Endodermal cell (in vitro differentiated cells): Measurements from ENCODE around the gene DNAAF8. TPM values are rescaled to one million over a fixed set of nuclear protein-coding genes. Genes with fewer than 3 reads are reported as not detected.

ENCODE experiments used
- DNase-seq: peaks from one replicate; pipeline ENCODE4 v3.0.0-alpha.2; 2017
- H3K27ac ChIP-seq: 2 replicates; pipeline ENCODE4 v1.5.1; 2013; ENCODE audit warnings: mild to moderate bottlenecking, low read depth, low read length, moderate library complexity
- H3K27me3 ChIP-seq: 2 replicates; pipeline ENCODE4 v1.6.1; 2013; ENCODE audit warnings: mild to moderate bottlenecking, low read length, moderate library complexity; ENCODE audit not compliant: insufficient read depth, control insufficient read depth, poor library complexity, severe bottlenecking
- H3K36me3 ChIP-seq: 2 replicates; pipeline ENCODE4 v1.7.0; 2013; ENCODE audit warnings: mild to moderate bottlenecking, low read length, moderate library complexity; ENCODE audit not compliant: control insufficient read depth, insufficient read depth
- H3K4me1 ChIP-seq: one replicate; pipeline ENCODE4 v1.7.0; 2013; ENCODE audit warnings: low read length; ENCODE audit not compliant: control insufficient read depth, insufficient read depth
- H3K4me3 ChIP-seq: 2 replicates; pipeline ENCODE4 v1.5.1; 2013; ENCODE audit warnings: mild to moderate bottlenecking, low read length, moderate library complexity
- H3K9ac ChIP-seq: 2 replicates; pipeline ENCODE4 v1.6.1; 2013; ENCODE audit warnings: mild to moderate bottlenecking, low read length, moderate library complexity; ENCODE audit not compliant: poor library complexity, severe bottlenecking; ENCODE audit errors: extremely low read depth
- H3K9me3 ChIP-seq: 2 replicates; pipeline ENCODE4 v1.6.1; 2013; ENCODE audit warnings: mild to moderate bottlenecking, low read length, moderate library complexity; ENCODE audit not compliant: control insufficient read depth
- H3K27ac Mint-ChIP-seq: 2 replicates; pipeline ENCODE4 v1.8.0; 2020; ENCODE audit warnings: mixed read lengths
- H3K27me3 Mint-ChIP-seq: 2 replicates; pipeline ENCODE4 v1.8.0; 2021; ENCODE audit warnings: mild to moderate bottlenecking, mixed read lengths; ENCODE audit not compliant: insufficient read depth
- H3K36me3 Mint-ChIP-seq: 2 replicates; pipeline ENCODE4 v1.8.0; 2020; ENCODE audit warnings: low read depth, mixed read lengths
- H3K4me1 Mint-ChIP-seq: 2 replicates; pipeline ENCODE4 v1.8.0; 2020; ENCODE audit warnings: mixed read lengths
- H3K4me3 Mint-ChIP-seq: 2 replicates; pipeline ENCODE4 v1.8.0; 2020; ENCODE audit warnings: mild to moderate bottlenecking, moderate library complexity, mixed read lengths
- H3K9me3 Mint-ChIP-seq: 2 replicates; pipeline ENCODE4 v1.8.0; 2020; ENCODE audit warnings: mild to moderate bottlenecking, mixed read lengths
- WGBS, 2 experiments: methylation state at CpG; one replicate each; pipeline versions ENCODE4 v1.1.5 to v1.1.7; 2013; ENCODE audit warnings: missing lambda C conversion rate in 2 of 2, mixed read lengths in 1 of 2; ENCODE audit not compliant: insufficient coverage in 1 of 2, insufficient read length in 1 of 2; 5-methylcytosine and 5-hydroxymethylcytosine counted together
- total RNA-seq, 2 donors: library from RNA; stranded (reverse); fragmentation: NEBNext Ultra II Directional in 1 of 2; extraction: Animal tissue kit (Norgen Biotek cat#: 25700) in 1 of 2; gene quantifications; 2 replicates in 1 of 2; 3 replicates in 1 of 2; pipeline ENCODE4 v1.2.1, GENCODE V29; 2021
- TF ChIP-seq, protein P1 (sequence below): fragments of 200-600 bp; sonication (generic); conservative IDR thresholded peaks from 2 replicates; pipeline ENCODE4 v1.5.0; 2021; ENCODE audit warnings: antibody characterized with exemption, mild to moderate bottlenecking

DNAAF8 gene
- total RNA-seq, 2 donors from 2014 or later: 0.35 to 0.64 TPM

DNA sequence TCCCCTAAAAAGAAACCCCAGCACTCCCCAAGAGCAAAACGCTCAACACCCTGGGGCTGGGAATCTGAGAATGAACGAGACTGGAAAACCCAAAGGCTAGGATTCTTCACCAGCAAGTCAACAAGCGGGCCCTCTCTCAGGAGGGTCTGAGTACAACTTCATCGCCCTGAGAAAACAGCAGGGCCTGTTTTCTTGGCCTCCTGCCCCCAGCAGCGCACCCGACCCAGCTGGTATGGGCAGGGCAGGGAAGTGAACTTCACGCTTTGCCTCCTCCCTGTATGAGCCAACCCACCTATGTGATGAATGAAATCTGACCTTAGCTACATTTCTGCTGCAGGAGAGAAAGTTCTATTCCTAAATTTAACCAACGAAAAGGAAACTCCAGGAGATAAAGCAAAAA is 29.8 kb upstream of the DNAAF8 start:
- DNase-seq: no peak
- Histone ChIP-seq H3K4me3 (no peak overlapping the region), H3K9me3 (no peaks in the 10 kb centered on the region), H3K36me3 (peaks cover 61% of the 10 kb centered on the region), H3K4me1 (no peaks in the 10 kb centered on the region), H3K27ac (no peak overlapping the region), H3K27me3 (no peaks in the 10 kb centered on the region), H3K9ac (no peak overlapping the region)
- no peaks in the 10 kb centered on the region for H3K4me1 Mint-ChIP-seq
- no peaks in the 10 kb centered on the region for H3K27me3 Mint-ChIP-seq
- peaks cover 44% of the 10 kb centered on the region for H3K36me3 Mint-ChIP-seq
- TF ChIP-seq, protein P1, sequence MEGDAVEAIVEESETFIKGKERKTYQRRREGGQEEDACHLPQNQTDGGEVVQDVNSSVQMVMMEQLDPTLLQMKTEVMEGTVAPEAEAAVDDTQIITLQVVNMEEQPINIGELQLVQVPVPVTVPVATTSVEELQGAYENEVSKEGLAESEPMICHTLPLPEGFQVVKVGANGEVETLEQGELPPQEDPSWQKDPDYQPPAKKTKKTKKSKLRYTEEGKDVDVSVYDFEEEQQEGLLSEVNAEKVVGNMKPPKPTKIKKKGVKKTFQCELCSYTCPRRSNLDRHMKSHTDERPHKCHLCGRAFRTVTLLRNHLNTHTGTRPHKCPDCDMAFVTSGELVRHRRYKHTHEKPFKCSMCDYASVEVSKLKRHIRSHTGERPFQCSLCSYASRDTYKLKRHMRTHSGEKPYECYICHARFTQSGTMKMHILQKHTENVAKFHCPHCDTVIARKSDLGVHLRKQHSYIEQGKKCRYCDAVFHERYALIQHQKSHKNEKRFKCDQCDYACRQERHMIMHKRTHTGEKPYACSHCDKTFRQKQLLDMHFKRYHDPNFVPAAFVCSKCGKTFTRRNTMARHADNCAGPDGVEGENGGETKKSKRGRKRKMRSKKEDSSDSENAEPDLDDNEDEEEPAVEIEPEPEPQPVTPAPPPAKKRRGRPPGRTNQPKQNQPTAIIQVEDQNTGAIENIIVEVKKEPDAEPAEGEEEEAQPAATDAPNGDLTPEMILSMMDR: no peak
- 92 to 94% methylated on average over 7 to 8 of the region's 8 CpGs for WGBS, 2 experiments
- H3K27ac Mint-ChIP-seq: no peak overlapping the region
- no peaks in the 10 kb centered on the region for H3K9me3 Mint-ChIP-seq
- no peak overlapping the region for H3K4me3 Mint-ChIP-seq

DNA sequence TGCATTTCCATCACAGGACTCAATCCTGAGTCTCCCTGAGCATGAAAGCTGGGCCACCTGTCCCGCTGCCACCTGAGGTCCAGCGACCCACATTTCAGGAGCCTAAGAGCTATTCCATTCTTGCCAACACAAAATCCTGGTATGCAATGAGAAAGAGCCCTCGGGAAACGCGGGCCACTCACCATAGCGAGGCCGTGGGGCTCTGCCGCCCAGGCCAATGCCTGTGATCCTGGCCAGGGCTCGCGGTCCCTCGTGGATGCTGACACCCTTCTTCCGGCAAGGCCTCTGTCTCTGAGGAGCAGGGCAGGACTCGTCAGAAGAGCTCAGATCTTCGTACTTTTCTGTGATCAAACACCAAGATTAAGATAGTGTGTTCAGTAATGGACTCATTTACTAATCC is 29.4 kb upstream of the DNAAF8 start:
- Histone ChIP-seq H3K4me3 (no peak overlapping the region), H3K9me3 (no peaks in the 10 kb centered on the region), H3K4me1 (no peaks in the 10 kb centered on the region), H3K27me3 (no peaks in the 10 kb centered on the region), H3K9ac (no peak overlapping the region), H3K27ac (no peak overlapping the region), H3K36me3 (peaks cover 61% of the 10 kb centered on the region)
- no peaks in the 10 kb centered on the region for H3K27me3 Mint-ChIP-seq
- no peak for DNase-seq
- TF ChIP-seq, protein P1: no peak
- 94 to 95% methylated on average over 14 of the region's 14 CpGs for WGBS, 2 experiments
- no peak overlapping the region for H3K4me3 Mint-ChIP-seq
- H3K27ac Mint-ChIP-seq: no peak overlapping the region
- H3K36me3 Mint-ChIP-seq: peaks cover 44% of the 10 kb centered on the region
- no peaks in the 10 kb centered on the region for H3K4me1 Mint-ChIP-seq
- no peaks in the 10 kb centered on the region for H3K9me3 Mint-ChIP-seq

DNA sequence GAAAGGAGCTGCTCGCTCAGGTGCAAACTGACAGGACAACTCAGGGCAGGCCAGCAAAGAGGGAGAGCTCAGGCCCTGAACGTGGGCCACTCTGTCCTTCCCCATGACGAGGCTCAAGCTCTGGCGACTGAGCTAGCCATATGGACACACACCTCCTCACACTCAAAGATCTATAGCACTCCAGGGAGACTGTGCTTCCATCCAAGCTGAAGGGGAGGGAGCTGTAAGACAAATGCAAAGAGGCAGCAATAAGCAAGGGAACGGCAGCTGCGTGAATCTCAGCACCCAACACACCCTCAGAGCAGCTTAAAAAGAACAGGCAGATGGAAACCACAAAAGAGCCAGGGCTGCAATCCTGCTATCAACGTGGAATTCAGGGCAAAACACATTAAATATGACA is 27.5 kb upstream of the DNAAF8 start:
- H3K36me3 Mint-ChIP-seq: peaks cover 49% of the 10 kb centered on the region
- Histone ChIP-seq H3K9me3 (no peaks in the 10 kb centered on the region), H3K9ac (no peak overlapping the region), H3K4me1 (no peaks in the 10 kb centered on the region), H3K27me3 (no peaks in the 10 kb centered on the region), H3K27ac (no peak overlapping the region), H3K4me3 (no peak overlapping the region), H3K36me3 (peaks cover 61% of the 10 kb centered on the region)
- no peaks in the 10 kb centered on the region for H3K4me1 Mint-ChIP-seq
- WGBS, 2 experiments: 90 to 94% methylated on average over 5 to 7 of the region's 7 CpGs
- no peaks in the 10 kb centered on the region for H3K27me3 Mint-ChIP-seq
- TF ChIP-seq, protein P1: no peak
- DNase-seq: no peak
- no peaks in the 10 kb centered on the region for H3K9me3 Mint-ChIP-seq
- no peak overlapping the region for H3K27ac Mint-ChIP-seq
- H3K4me3 Mint-ChIP-seq: no peak overlapping the region
